Upper lobe of left lung (tissue), 6 donors: ENCODE data around the gene STIM2. TPM values are rescaled to one million over a fixed set of nuclear protein-coding genes. Genes with fewer than 3 reads are reported as not detected.
"Not testable (repeated sequence)": the region's sequence is repeated elsewhere in the genome, so short reads cannot be mapped to it uniquely, and the experiment has no call there.

Experiments used
- ATAC-seq, 2 donors: fragments of 200-7000 bp; cut with Tn5 transposase; one replicate each; pipeline ENCODE4 v1.9.1; 2022; ENCODE audit warnings: mild to moderate bottlenecking in 2 of 2, moderate library complexity in 2 of 2; ENCODE audit not compliant: low FRiP score in 2 of 2
- DNase-seq, 2 donors: peaks; one replicate each; pipeline ENCODE4 v3.0.0-alpha.2; 2019 to 2020
- H3K27ac ChIP-seq, 4 donors: fragments of 200-600 bp; sonication (generic); one replicate each; pipeline ENCODE4 v1.5.1; 2016 to 2019
- H3K27me3 ChIP-seq, 4 donors: fragments of 200-600 bp; sonication (generic); one replicate each; pipeline ENCODE4 v1.5.1; 2017 to 2019
- H3K36me3 ChIP-seq, 4 donors: fragments of 200-600 bp; sonication (generic); one replicate each; pipeline ENCODE4 v1.5.1; 2016 to 2019
- H3K4me1 ChIP-seq, 4 donors: fragments of 200-600 bp; sonication (generic); one replicate each; pipeline ENCODE4 v1.5.1; 2018 to 2019
- H3K4me3 ChIP-seq, 4 donors: fragments of 200-600 bp; sonication (generic); one replicate each; pipeline ENCODE4 v1.5.1; 2017 to 2019; ENCODE audit warnings: mild to moderate bottlenecking in 2 of 4, moderate library complexity in 1 of 4
- H3K9me3 ChIP-seq, 4 donors: fragments of 200-600 bp; sonication (generic); one replicate each; pipeline ENCODE4 v1.5.1; 2018 to 2019
- EP300 ChIP-seq, 4 donors: sonication (generic); formaldehyde crosslinking; IDR thresholded peaks; one replicate each; pipeline ENCODE4 v1.5.1; 2017; ENCODE audit warnings: antibody characterized with exemption in 4 of 4, control low read depth in 2 of 4
- POLR2A ChIP-seq, 4 donors: fragments of 450-650 bp; IDR thresholded peaks; one replicate each; pipeline ENCODE4 v1.5.1; 2016 to 2017; ENCODE audit warnings: antibody characterized with exemption in 4 of 4, mild to moderate bottlenecking in 2 of 4
- POLR2AphosphoS5 ChIP-seq, 2 donors: sonication (generic); formaldehyde crosslinking; IDR thresholded peaks; one replicate each; pipeline ENCODE4 v1.5.1; 2017; ENCODE audit warnings: antibody characterized with exemption in 2 of 2
- whole genome bisulfite sequencing, 2 donors: methylation state at CpG; one replicate each; pipeline ENCODE4 v1.1.5; 2017 to 2018; 5-methylcytosine and 5-hydroxymethylcytosine counted together
- total RNA-seq, 6 donors: library from RNA; depleted of rRNA in 4 of 6; stranded (reverse); fragments of >200 nt in 4 of 6; gene quantifications; one replicate each; pipeline versions ENCODE4 v1.1.0 to v1.2.1, GENCODE V29; 2016 to 2021
- TF ChIP-seq, protein P1 (sequence below), 6 experiments: fragments of 450-650 bp in 4 of 6; fragments of 200-600 bp in 2 of 6; sonication (generic) in 2 of 6; IDR thresholded peaks; one replicate each; pipeline ENCODE4 v1.5.1; 2016 to 2019; ENCODE audit warnings: antibody characterized with exemption in 6 of 6
- donor health status: DM: no; HTN: no; CAD: no; lungs with moderate emphysema.
- donor health status: DM: no; HTN: yes; CAD: no; lungs with severe emphysema.

The STIM2 gene
- total RNA-seq, 6 donors from 2014 or later, result 21.6 to 54.3 (median 37.8) TPM

- TF ChIP-seq EP300 (IDR thresholded peaks at IDR 0.05) (no peak), POLR2A (IDR thresholded peaks at IDR 0.05) (no peak), POLR2AphosphoS5 (IDR thresholded peaks at IDR 0.05) (no peak)
- TF ChIP-seq, protein P1, sequence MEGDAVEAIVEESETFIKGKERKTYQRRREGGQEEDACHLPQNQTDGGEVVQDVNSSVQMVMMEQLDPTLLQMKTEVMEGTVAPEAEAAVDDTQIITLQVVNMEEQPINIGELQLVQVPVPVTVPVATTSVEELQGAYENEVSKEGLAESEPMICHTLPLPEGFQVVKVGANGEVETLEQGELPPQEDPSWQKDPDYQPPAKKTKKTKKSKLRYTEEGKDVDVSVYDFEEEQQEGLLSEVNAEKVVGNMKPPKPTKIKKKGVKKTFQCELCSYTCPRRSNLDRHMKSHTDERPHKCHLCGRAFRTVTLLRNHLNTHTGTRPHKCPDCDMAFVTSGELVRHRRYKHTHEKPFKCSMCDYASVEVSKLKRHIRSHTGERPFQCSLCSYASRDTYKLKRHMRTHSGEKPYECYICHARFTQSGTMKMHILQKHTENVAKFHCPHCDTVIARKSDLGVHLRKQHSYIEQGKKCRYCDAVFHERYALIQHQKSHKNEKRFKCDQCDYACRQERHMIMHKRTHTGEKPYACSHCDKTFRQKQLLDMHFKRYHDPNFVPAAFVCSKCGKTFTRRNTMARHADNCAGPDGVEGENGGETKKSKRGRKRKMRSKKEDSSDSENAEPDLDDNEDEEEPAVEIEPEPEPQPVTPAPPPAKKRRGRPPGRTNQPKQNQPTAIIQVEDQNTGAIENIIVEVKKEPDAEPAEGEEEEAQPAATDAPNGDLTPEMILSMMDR (IDR thresholded peaks at IDR 0.05), result no peak
- DNase-seq (no peak), ATAC-seq (no peak)
- H3K4me1 ChIP-seq, result peaks cover 12 to 24% (median 17%) of the 10 kb centered on the region in 4 donors
- H3K27me3 ChIP-seq, result no peaks in the 10 kb centered on the region
- no peak overlapping the region for H3K4me3 ChIP-seq
- WGBS, 2 donors, result 95 to 97% methylated on average over 3 of the region's 3 CpGs
- H3K9me3 ChIP-seq, result no peaks in the 10 kb centered on the region
- H3K36me3 ChIP-seq, result no peaks in the 10 kb centered on the region
- H3K27ac ChIP-seq, result no peak overlapping the region
These were observed 28.7 kb downstream of the STIM2 start for GRCh38 chr4:26889356-26889755.

DNA sequence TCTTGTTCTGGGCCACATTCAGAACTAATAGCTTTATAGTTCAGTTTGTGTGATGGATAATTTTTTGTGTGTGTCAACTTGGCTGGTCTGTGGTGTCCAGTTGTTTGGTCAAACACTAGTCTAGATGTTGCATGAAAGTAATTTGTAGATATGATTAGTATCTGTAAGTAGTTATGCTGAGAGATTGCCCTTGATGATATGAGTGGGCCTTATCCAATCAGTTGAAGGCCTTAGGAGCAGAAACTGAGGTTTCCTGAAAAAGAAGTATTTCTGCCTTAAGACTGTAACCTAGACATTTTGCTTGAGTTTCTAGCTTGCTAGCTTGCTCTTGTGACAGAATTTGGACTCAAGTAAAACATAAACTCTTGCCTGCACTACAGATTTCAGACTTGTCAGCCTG is 30.4 kb downstream of the STIM2 start:
- Histone ChIP-seq H3K9me3 (no peaks in the 10 kb centered on the region), H3K4me3 (no peak overlapping the region), H3K4me1 (peaks cover 7 to 9% (median 8%) of the 10 kb centered on the region in 4 donors), H3K36me3 (no peaks in the 10 kb centered on the region), H3K27ac (no peak overlapping the region), H3K27me3 (no peaks in the 10 kb centered on the region)
- TF ChIP-seq POLR2AphosphoS5 (IDR thresholded peaks at IDR 0.05), result no peak
- TF ChIP-seq POLR2A (IDR thresholded peaks at IDR 0.05), result no peak
- TF ChIP-seq, protein P1 (IDR thresholded peaks at IDR 0.05), result no peak
- no peak for TF ChIP-seq EP300 (IDR thresholded peaks at IDR 0.05)
- no peak for ATAC-seq
- no peak for DNase-seq

- 94 to 98% methylated on average over 6 of the region's 6 CpGs for WGBS, 2 donors
- no peaks in the 10 kb centered on the region for H3K27me3 ChIP-seq
- H3K9me3 ChIP-seq, result no peaks in the 10 kb centered on the region
- H3K36me3 ChIP-seq, result no peaks in the 10 kb centered on the region
- peaks cover 0 to 1% (median under 1%) of the 10 kb centered on the region in 4 donors for H3K4me1 ChIP-seq
- H3K27ac ChIP-seq, result no peak overlapping the region
- ATAC-seq (no peak), DNase-seq (no peak)
- H3K4me3 ChIP-seq, result no peak overlapping the region
- TF ChIP-seq POLR2AphosphoS5 (IDR thresholded peaks at IDR 0.05) (no peak), POLR2A (IDR thresholded peaks at IDR 0.05) (no peak), EP300 (IDR thresholded peaks at IDR 0.05) (no peak)
- TF ChIP-seq, protein P1 (IDR thresholded peaks at IDR 0.05), result no peak
These were observed 31.2 kb downstream of the STIM2 start for GRCh38 chr4:26891867-26892266.

- no peaks in the 10 kb centered on the region for H3K27me3 ChIP-seq
- H3K4me3 ChIP-seq, result no peak overlapping the region
- no peaks in the 10 kb centered on the region for H3K9me3 ChIP-seq
- no peak for TF ChIP-seq EP300 (IDR thresholded peaks at IDR 0.05)
- TF ChIP-seq, protein P1 (IDR thresholded peaks at IDR 0.05), result no peak
- ATAC-seq (no peak), DNase-seq (no peak)
- H3K36me3 ChIP-seq, result no peaks in the 10 kb centered on the region
- WGBS, 2 donors, result 80 to 91% methylated on average over 3 of the region's 3 CpGs
- no peak overlapping the region for H3K27ac ChIP-seq
- no peaks in the 10 kb centered on the region for H3K4me1 ChIP-seq
These were observed 32.0 kb downstream of the STIM2 start for GRCh38 chr4:26892480-26893150.

DNA sequence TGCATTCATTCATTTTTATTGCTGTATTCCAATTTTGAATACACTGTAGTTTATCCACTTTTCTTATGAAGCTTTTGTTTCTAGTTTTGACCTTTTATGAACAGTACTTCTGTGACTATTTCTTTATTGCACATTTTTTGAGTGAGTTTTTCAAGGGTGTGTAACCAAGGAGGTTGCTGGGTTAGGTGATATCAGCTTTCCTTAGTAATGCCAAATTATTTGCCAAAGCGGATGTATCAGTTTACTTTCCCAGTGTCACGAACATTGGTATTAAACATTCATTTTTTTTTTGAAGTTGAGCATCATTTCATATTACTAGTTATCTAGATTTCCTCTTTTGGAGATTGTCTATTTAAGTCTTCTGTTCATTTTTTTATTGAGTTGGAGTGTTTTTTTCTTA is 32.9 kb downstream of the STIM2 start:
- WGBS, 2 donors, result 74 to 89% methylated on average over 2 of the region's 2 CpGs
- TF ChIP-seq, protein P1 (IDR thresholded peaks at IDR 0.05), result no peak
- TF ChIP-seq EP300 (IDR thresholded peaks at IDR 0.05) (no peak), POLR2AphosphoS5 (IDR thresholded peaks at IDR 0.05) (no peak), POLR2A (IDR thresholded peaks at IDR 0.05) (no peak)
- H3K4me1 ChIP-seq, result no peaks in the 10 kb centered on the region
- H3K9me3 ChIP-seq, result no peaks in the 10 kb centered on the region
- DNase-seq (no peak), ATAC-seq (no peak)
- H3K36me3 ChIP-seq, result no peaks in the 10 kb centered on the region
- no peak overlapping the region for H3K27ac ChIP-seq
- no peaks in the 10 kb centered on the region for H3K27me3 ChIP-seq
- no peak overlapping the region for H3K4me3 ChIP-seq

GRCh38 chr4:26894881-26895280 is 34.2 kb downstream of the STIM2 start:
- H3K9me3 ChIP-seq, DNase-seq, H3K4me3 ChIP-seq, H3K27ac ChIP-seq, H3K4me1 ChIP-seq, ATAC-seq, H3K36me3 ChIP-seq, H3K27me3 ChIP-seq: not testable (repeated sequence)
- 95 to 98% methylated on average over 7 of the region's 7 CpGs for WGBS, 2 donors
